ENCODE data around the gene NKX1-1.

- no peak for TF ChIP-seq POLR2A (IDR thresholded peaks at IDR 0.05)
- TF ChIP-seq CTCF (IDR thresholded peaks at IDR 0.05), result no peak
- TF ChIP-seq POLR2AphosphoS5 (IDR thresholded peaks at IDR 0.05; ENCODE audit: insufficient read depth in 1 of 2, low read depth in 1 of 2), result no peak
Measured at GRCh38 chr4:1379351-1379781, 26.9 kb downstream of the NKX1-1 start.
